Fibroblast of lung (primary cell): Measurements from ENCODE around the gene TAB2.

Experiments
- EZH2 ChIP-seq: IDR thresholded peaks from 2 replicates; pipeline ENCODE4 v1.5.1; 2012; ENCODE audit warnings: low read length, control low read depth, mild to moderate bottlenecking; ENCODE audit errors: missing control alignments
- TF ChIP-seq, protein P1 (sequence below), 2 donors: IDR thresholded peaks in 1 of 2; conservative IDR thresholded peaks in 1 of 2; 1 replicate in 1 of 2; 2 replicates in 1 of 2; pipeline ENCODE4 v1.5.1; 2011 to 2012; ENCODE audit warnings: low read length in 2 of 2, control low read depth in 1 of 2, inconsistent platforms in 1 of 2, low read depth in 1 of 2, mild to moderate bottlenecking in 1 of 2

GRCh38 chr6:149284904-149285303 is 32.6 kb upstream of the TAB2 start:
- TF ChIP-seq, protein P1, sequence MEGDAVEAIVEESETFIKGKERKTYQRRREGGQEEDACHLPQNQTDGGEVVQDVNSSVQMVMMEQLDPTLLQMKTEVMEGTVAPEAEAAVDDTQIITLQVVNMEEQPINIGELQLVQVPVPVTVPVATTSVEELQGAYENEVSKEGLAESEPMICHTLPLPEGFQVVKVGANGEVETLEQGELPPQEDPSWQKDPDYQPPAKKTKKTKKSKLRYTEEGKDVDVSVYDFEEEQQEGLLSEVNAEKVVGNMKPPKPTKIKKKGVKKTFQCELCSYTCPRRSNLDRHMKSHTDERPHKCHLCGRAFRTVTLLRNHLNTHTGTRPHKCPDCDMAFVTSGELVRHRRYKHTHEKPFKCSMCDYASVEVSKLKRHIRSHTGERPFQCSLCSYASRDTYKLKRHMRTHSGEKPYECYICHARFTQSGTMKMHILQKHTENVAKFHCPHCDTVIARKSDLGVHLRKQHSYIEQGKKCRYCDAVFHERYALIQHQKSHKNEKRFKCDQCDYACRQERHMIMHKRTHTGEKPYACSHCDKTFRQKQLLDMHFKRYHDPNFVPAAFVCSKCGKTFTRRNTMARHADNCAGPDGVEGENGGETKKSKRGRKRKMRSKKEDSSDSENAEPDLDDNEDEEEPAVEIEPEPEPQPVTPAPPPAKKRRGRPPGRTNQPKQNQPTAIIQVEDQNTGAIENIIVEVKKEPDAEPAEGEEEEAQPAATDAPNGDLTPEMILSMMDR (conservative IDR thresholded peaks at IDR 0.05 in 1 of 2, IDR thresholded peaks at IDR 0.05 in 1 of 2; ENCODE audit: low read depth in 1 of 2, low read length in 2 of 2) = no peak
- no peak for TF ChIP-seq EZH2
